Fibroblast of peridontal ligament (primary cell): ENCODE results near the gene POLR3B.
"Not testable (repeated sequence)": the region's sequence is repeated elsewhere in the genome, so short reads cannot be mapped to it uniquely, and the experiment has no call there.

Experiments
- DNase-seq: peaks from one replicate; pipeline ENCODE4 v3.0.0-alpha.2; 2010; ENCODE audit errors: extremely low read depth

Gene POLR3B

GRCh38 chr12:106357549-106358395 lies at the start of gene POLR3B:
Gene POLR3B (plus strand): TSS chr12:106357748. CDS start chr12:106357880, 132 bp downstream.
- peak; percentile 97 for DNase-seq

GRCh38 chr12:106308121-106308520 lies 49.4 kb upstream of the POLR3B start:
- DNase-seq, result no peak

- no peak for DNase-seq
These were observed 48.9 kb upstream of the POLR3B start for GRCh38 chr12:106308611-106309010.

- DNase-seq, result peak; percentile 72
These were observed 47.7 kb upstream of the POLR3B start for GRCh38 chr12:106309671-106310505.

- no peak for DNase-seq
These were observed 46.9 kb upstream of the POLR3B start for GRCh38 chr12:106310687-106311086.

GRCh38 chr12:106311139-106311538 lies 46.4 kb upstream of the POLR3B start:
- DNase-seq, result no peak

- not testable (repeated sequence) for DNase-seq
These were observed 44.1 kb upstream of the POLR3B start for GRCh38 chr12:106313413-106313812.

- no peak for DNase-seq
These were observed 42.0 kb upstream of the POLR3B start for GRCh38 chr12:106315523-106315922.

- no peak for DNase-seq
These were observed 40.0 kb upstream of the POLR3B start for GRCh38 chr12:106317406-106318082.

- no peak for DNase-seq
These were observed 36.3 kb upstream of the POLR3B start for GRCh38 chr12:106321139-106321850.

- DNase-seq, result no peak
These were observed 34.0 kb upstream of the POLR3B start for GRCh38 chr12:106323537-106323936.

- no peak for DNase-seq
These were observed 30.2 kb upstream of the POLR3B start for GRCh38 chr12:106327309-106327869.

- DNase-seq, result no peak
These were observed 28.8 kb upstream of the POLR3B start for GRCh38 chr12:106328735-106329134.

- DNase-seq, result no peak
These were observed 28.1 kb upstream of the POLR3B start for GRCh38 chr12:106329231-106329982.

GRCh38 chr12:106331599-106331998 lies 25.9 kb upstream of the POLR3B start:
- DNase-seq, result no peak

- DNase-seq, result no peak
These were observed 25.0 kb upstream of the POLR3B start for GRCh38 chr12:106332536-106332935.

GRCh38 chr12:106333010-106333409 lies 24.5 kb upstream of the POLR3B start:
- no peak for DNase-seq

GRCh38 chr12:106333756-106334155 lies 23.8 kb upstream of the POLR3B start:
- DNase-seq, result no peak

- DNase-seq, result peak; percentile 84
These were observed 16.3 kb upstream of the POLR3B start for GRCh38 chr12:106341086-106341877.
